ENCODE measurements around the gene E2F3. TPM values are rescaled to one million over a fixed set of nuclear protein-coding genes. Genes with fewer than 3 reads are reported as not detected.

Gene E2F3
- total RNA-seq, 4 donors from 2014 or later: 5.4 to 7.1 (median 6.1) TPM

DNA sequence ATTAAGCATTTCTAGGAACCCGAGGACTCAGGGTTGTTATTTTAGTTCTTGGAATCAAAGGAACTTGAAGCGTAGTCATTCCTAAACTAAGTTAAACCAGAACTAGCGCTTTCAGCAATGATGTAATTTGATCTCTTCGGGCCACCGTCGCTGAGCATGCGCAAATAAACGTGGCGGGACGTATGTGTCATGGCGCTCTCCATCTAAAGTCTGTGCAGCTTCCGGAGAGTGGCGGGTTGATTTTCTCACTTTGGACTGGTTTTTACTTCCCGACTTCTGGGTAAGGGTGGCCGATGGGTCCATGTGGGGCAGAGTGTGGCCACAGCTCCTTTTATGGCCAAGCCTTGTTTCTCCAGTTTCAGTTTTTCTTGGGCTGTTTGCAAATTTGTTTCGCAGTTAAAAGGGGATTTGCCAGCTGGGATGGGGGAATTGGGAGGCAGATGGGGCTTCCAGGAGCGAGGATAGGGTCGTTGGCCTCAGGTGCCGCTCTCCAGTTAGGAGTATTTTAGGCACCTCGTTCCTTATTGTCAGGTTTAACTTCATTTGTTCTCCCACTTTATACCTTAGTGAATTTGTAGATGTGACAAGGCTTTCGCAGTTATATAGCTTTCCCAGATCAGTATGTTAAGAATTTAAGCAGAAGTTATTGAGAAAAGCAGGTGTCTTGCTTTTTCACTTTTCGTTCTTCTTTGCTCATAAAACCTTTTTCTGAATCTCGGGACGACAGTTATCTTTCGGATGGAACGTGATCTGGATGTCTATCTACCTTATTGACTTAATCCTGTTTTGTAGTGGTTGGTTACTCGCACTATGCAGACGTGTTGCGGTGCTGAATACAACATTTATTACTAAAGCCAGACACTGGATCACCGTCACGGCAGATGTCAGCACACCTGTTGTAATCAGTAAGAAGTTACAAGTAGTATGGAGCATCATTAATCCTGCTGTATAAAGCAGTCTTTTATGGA is 132.9 kb downstream of the E2F3 start, which contains the start of gene CDKAL1:
CDKAL1 (plus strand) TSS at position 163 of the 968 bp plus-strand sequence. CDS start 11,894 bp downstream, outside the sequence.
- Histone ChIP-seq H3K4me1 (peaks cover 9 to 21% (median 11%) of the 10 kb centered on the region in 3 donors), H3K36me3 (no peaks in the 10 kb centered on the region), H3K4me3 (peak within 1 kb of the TSS; percentile 61 to 90 (median 78)), H3K27me3 (no peaks in the 10 kb centered on the region), H3K27ac (peak within 1 kb of the TSS; percentile 85 to 91 (median 88)), H3K9me3 (no peaks in the 10 kb centered on the region)
- intact Hi-C loops (cut with DNase I): loop anchor here (5.0 kb wide), 2 partner anchors 132 to 442 kb away; partner anchors contain the start of gene E2F3
- TF ChIP-seq POLR2A (IDR thresholded peaks at IDR 0.05) (peak in 1 of 4 donors; percentile 52), CTCF (IDR thresholded peaks at IDR 0.05) (peak in 1 of 6 experiments; percentile 41)
- WGBS, 2 donors: 1% methylated on average over 31 of the region's 31 CpGs
- peak; percentile 42 for DNase-seq

GRCh38 chr6:20538131-20538662 is 136.5 kb downstream of the E2F3 start:
- no peak for DNase-seq
- no peaks in the 10 kb centered on the region for H3K27me3 ChIP-seq
- no peak for TF ChIP-seq POLR2A (IDR thresholded peaks at IDR 0.05)
- H3K27ac ChIP-seq: no peak overlapping the region
- no peak overlapping the region for H3K4me3 ChIP-seq
- 70 to 95% methylated on average over 1 of the region's 1 CpG for WGBS, 2 donors
- peaks cover 0 to 31% (median 0%) of the 10 kb centered on the region in 3 donors for H3K36me3 ChIP-seq
- no peaks in the 10 kb centered on the region for H3K9me3 ChIP-seq
- intact Hi-C loops (cut with DNase I): no loop called here
- H3K4me1 ChIP-seq: peaks cover 9 to 29% (median 11%) of the 10 kb centered on the region in 3 donors

DNA sequence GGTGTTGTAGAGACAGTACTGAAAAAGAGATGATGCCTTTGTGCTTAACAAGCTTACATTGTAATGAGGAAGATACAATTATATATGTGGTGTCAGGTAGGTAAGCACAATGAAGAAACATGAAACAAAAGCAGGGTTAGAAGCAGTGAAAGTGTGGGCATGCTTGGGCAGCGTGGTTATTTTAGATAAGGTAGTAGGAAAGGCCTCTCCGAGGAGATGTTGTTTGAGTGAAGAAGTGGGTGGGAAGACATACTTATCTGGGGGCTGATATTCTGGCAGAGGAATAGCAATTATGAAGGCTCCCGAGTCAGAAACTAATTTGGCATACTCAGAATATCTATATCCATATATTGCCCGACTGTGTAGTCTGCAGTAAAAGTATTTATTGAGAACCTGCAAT is 137.2 kb downstream of the E2F3 start:
- Histone ChIP-seq H3K4me3 (no peak overlapping the region), H3K4me1 (peaks cover 9 to 29% (median 9%) of the 10 kb centered on the region in 3 donors), H3K27ac (no peak overlapping the region), H3K9me3 (no peaks in the 10 kb centered on the region), H3K27me3 (no peaks in the 10 kb centered on the region), H3K36me3 (peaks cover 0 to 32% (median 0%) of the 10 kb centered on the region in 3 donors)
- intact Hi-C loops (cut with DNase I): no loop called here
- TF ChIP-seq POLR2A (IDR thresholded peaks at IDR 0.05): no peak
- 81 to 85% methylated on average over 4 of the region's 4 CpGs for WGBS, 2 donors
- DNase-seq: no peak

DNA sequence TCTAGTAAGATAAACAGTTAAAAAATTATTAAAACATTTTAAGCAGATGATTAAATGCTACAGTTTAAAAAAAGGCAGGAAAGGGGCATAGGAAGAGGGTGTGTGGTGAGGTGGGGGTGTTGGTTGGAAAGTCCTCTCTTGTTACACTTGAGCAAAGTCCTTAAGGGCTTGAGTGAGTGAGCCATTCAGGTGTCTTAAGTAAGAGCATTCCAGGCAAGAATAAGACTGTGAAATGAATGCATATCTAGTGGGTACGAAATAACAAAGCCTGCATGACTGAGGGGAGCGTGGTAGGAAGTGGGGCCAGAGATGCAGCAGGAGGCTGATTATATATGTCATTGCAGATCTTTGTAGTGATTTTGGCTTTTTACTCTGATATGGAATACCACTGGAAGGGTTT is 137.7 kb downstream of the E2F3 start:
- H3K4me1 ChIP-seq: peaks cover 8 to 26% (median 9%) of the 10 kb centered on the region in 3 donors
- no peak overlapping the region for H3K27ac ChIP-seq
- no peak for DNase-seq
- H3K36me3 ChIP-seq: peaks cover 0 to 32% (median 0%) of the 10 kb centered on the region in 3 donors
- WGBS, 2 donors: 90 to 92% methylated on average over 2 of the region's 2 CpGs
- TF ChIP-seq CTCF (IDR thresholded peaks at IDR 0.05): no peak
- TF ChIP-seq POLR2A (IDR thresholded peaks at IDR 0.05): no peak
- intact Hi-C loops (cut with DNase I): no loop called here
- no peaks in the 10 kb centered on the region for H3K27me3 ChIP-seq
- H3K4me3 ChIP-seq: no peak overlapping the region
- H3K9me3 ChIP-seq: no peaks in the 10 kb centered on the region

DNA sequence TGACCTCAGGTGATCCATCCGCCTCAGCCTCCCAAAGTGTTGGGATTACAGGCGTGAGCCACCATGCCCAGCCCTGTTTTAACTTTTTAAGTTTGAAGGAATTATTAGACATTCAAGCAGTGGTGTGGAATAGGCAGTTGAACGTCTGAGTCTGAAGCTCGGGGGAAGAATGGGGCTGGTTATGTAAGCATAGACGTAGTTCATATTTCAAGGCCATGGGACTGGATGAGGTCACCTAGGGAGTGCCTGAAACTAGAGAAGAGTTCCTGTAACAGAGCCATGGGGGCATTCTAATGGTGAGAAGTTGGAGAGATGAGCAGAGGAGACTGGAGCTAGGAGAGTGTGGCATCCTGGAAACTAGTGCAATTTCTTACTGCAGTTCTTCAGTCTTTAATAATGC is 139.0 kb downstream of the E2F3 start:
- TF ChIP-seq CTCF (IDR thresholded peaks at IDR 0.05) (no peak), POLR2A (IDR thresholded peaks at IDR 0.05) (no peak)

More for the DNA sequence above, 139.0 kb downstream of the E2F3 start:
- DNase-seq: no peak
- Histone ChIP-seq H3K9me3 (no peaks in the 10 kb centered on the region), H3K27me3 (no peaks in the 10 kb centered on the region), H3K4me3 (no peak overlapping the region), H3K4me1 (peaks cover 0 to 16% (median 2%) of the 10 kb centered on the region in 3 donors), H3K36me3 (peaks cover 0 to 40% (median 0%) of the 10 kb centered on the region in 3 donors), H3K27ac (no peak overlapping the region)
- WGBS, 2 donors: 75 to 85% methylated on average over 5 of the region's 5 CpGs
- intact Hi-C loops (cut with DNase I): no loop called here
